ENCODE results near the gene PITRM1.

DNA sequence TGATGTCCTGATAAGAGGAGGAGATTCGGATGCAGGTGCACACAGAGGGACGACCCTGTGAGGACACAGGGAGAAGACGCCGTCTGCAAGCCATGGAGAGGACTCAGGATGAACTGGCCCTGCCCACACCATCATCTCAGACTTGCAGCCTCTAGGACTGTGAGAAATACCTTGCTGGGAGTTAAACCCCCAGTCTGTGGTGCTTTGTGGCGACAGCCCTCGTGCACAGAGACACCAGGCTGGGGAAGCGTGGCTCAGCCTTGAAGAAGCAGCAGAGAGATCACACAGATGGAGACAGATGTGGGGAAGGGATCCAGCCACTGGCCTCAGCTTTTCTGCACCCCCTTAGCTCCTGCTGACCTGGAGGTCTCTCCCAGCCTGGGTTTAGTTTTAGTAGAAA is 26.3 kb upstream of the PITRM1 start:
- TF ChIP-seq, protein P1, sequence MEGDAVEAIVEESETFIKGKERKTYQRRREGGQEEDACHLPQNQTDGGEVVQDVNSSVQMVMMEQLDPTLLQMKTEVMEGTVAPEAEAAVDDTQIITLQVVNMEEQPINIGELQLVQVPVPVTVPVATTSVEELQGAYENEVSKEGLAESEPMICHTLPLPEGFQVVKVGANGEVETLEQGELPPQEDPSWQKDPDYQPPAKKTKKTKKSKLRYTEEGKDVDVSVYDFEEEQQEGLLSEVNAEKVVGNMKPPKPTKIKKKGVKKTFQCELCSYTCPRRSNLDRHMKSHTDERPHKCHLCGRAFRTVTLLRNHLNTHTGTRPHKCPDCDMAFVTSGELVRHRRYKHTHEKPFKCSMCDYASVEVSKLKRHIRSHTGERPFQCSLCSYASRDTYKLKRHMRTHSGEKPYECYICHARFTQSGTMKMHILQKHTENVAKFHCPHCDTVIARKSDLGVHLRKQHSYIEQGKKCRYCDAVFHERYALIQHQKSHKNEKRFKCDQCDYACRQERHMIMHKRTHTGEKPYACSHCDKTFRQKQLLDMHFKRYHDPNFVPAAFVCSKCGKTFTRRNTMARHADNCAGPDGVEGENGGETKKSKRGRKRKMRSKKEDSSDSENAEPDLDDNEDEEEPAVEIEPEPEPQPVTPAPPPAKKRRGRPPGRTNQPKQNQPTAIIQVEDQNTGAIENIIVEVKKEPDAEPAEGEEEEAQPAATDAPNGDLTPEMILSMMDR (IDR thresholded peaks at IDR 0.05; ENCODE audit: borderline replicate concordance, extremely low read depth, low read length, poor library complexity, severe bottlenecking) = no peak
- TF ChIP-seq EZH2 (IDR thresholded peaks at IDR 0.05; ENCODE audit: borderline replicate concordance, low read depth, low read length, severe bottlenecking) = no peak

Measured in DND-41 (cell line).